ENCODE measurements around the gene METTL5. TPM values are rescaled to one million over a fixed set of nuclear protein-coding genes. Genes with fewer than 3 reads are reported as not detected.
"Not testable (repeated sequence)": the region's sequence is repeated elsewhere in the genome, so short reads cannot be mapped to it uniquely, and the experiment has no call there.

METTL5 gene
- total RNA-seq, 1 experiment from 2014 or later = 97.3 TPM

DNA sequence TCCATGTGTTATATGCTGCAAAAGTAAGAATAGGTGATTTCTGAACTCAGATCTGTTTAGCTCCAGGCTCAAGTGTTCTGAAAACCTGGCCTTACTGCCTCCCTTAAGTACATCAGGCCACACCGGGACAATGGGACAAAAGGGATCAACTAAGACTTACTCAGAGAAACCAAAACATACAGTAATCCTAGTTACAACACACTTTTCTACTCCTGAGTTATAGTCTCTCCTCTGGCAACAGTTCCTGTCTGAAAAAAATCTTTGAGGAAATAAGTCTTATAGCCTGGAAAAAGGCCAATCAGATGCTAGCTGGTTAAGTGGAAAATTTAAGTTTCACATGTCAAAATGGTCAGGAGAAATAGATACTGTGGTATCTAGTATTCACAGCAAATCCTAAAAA is 5.6 kb downstream of the METTL5 start:
- Histone ChIP-seq H3K4me1 (ENCODE audit: insufficient read depth, low read length, poor library complexity, severe bottlenecking) (peaks cover 9% of the 10 kb centered on the region), H3K27ac (ENCODE audit: low read depth, low read length, poor library complexity, severe bottlenecking) (peak overlapping the region; percentile 29), H3K36me3 (ENCODE audit: insufficient read depth, low read length, poor library complexity, severe bottlenecking) (peaks cover 48% of the 10 kb centered on the region), H3K9me3 (ENCODE audit: low read depth, low read length, poor library complexity, severe bottlenecking) (no peaks in the 10 kb centered on the region), H3K4me3 (ENCODE audit: low read depth, low read length, poor library complexity, severe bottlenecking) (no peak overlapping the region), H3K27me3 (replicated peaks; ENCODE audit: insufficient read depth, low read depth, low read length, poor library complexity) (no peaks in the 10 kb centered on the region)
- no peak for TF ChIP-seq EZH2 (IDR thresholded peaks at IDR 0.05; ENCODE audit: borderline replicate concordance, low read depth, low read length, poor library complexity, severe bottlenecking)
- TF ChIP-seq, protein P1, sequence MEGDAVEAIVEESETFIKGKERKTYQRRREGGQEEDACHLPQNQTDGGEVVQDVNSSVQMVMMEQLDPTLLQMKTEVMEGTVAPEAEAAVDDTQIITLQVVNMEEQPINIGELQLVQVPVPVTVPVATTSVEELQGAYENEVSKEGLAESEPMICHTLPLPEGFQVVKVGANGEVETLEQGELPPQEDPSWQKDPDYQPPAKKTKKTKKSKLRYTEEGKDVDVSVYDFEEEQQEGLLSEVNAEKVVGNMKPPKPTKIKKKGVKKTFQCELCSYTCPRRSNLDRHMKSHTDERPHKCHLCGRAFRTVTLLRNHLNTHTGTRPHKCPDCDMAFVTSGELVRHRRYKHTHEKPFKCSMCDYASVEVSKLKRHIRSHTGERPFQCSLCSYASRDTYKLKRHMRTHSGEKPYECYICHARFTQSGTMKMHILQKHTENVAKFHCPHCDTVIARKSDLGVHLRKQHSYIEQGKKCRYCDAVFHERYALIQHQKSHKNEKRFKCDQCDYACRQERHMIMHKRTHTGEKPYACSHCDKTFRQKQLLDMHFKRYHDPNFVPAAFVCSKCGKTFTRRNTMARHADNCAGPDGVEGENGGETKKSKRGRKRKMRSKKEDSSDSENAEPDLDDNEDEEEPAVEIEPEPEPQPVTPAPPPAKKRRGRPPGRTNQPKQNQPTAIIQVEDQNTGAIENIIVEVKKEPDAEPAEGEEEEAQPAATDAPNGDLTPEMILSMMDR (conservative IDR thresholded peaks at IDR 0.05; ENCODE audit: low read depth, low read length) = no peak
- peak; percentile 11 for DNase-seq (ENCODE audit: low spot score)
- intact Hi-C loops (cut with micrococcal nuclease; ENCODE audit: unreplicated experiment) = no loop called here
- ChIA-PET CTCF (no interaction called here), POLR2A (ENCODE audit: low non-redundant PET) (no interaction called here)
- no TSS peak for BruUV-seq (replicated peaks)

DNA sequence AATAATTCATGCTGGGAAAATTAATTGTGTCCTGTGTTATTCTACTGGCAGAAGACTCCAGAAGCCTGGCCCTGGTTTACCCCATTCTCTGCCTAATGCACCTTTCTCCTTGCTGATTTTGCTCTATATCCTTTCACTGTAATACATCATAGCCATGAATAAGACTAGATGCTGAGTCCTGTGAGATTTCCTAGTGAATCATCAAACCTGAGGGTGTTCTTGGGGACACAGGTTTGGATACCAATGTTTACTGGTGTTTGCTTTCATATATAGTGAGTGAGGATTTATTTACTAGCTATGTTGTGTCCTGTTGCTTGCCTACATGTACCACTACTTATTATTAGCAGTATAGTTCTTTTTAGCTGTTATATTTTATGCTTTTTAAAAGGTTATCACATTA is 6.5 kb downstream of the METTL5 start:
- no peak for DNase-seq (ENCODE audit: low spot score)
- intact Hi-C loops (cut with micrococcal nuclease; ENCODE audit: unreplicated experiment) = no loop called here
- ChIA-PET POLR2A (ENCODE audit: low non-redundant PET) (no interaction called here), CTCF (no interaction called here)
- Histone ChIP-seq H3K27ac (ENCODE audit: low read depth, low read length, poor library complexity, severe bottlenecking) (no peak overlapping the region), H3K36me3 (ENCODE audit: insufficient read depth, low read length, poor library complexity, severe bottlenecking) (peaks cover 57% of the 10 kb centered on the region), H3K4me3 (ENCODE audit: low read depth, low read length, poor library complexity, severe bottlenecking) (no peak overlapping the region), H3K27me3 (replicated peaks; ENCODE audit: insufficient read depth, low read depth, low read length, poor library complexity) (no peaks in the 10 kb centered on the region), H3K9me3 (ENCODE audit: low read depth, low read length, poor library complexity, severe bottlenecking) (no peaks in the 10 kb centered on the region), H3K4me1 (ENCODE audit: insufficient read depth, low read length, poor library complexity, severe bottlenecking) (peaks cover 1% of the 10 kb centered on the region)
- TF ChIP-seq, protein P1 (conservative IDR thresholded peaks at IDR 0.05; ENCODE audit: low read depth, low read length) = no peak
- no peak for TF ChIP-seq EZH2 (IDR thresholded peaks at IDR 0.05; ENCODE audit: borderline replicate concordance, low read depth, low read length, poor library complexity, severe bottlenecking)
- BruUV-seq (replicated peaks) = no TSS peak

DNA sequence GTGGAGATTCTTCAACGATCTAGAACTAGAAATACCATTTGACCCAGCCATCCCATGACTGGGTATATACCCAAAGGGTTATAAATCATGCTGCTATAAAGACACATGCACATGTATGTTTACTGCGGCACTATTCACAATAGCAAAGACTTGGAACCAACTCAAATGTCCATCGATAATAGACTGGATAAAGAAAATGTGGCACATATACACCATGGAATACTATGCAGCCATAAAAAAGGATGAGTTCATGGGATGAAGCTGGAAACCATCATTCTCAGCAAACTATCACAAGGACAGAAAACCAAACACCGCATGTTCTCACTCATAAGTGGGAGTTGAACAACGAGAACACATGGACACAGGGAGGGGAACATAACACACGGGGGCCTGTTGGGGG is 7.3 kb downstream of the METTL5 start:
- H3K9me3 ChIP-seq (ENCODE audit: low read depth, low read length, poor library complexity, severe bottlenecking); intact Hi-C loops (cut with micrococcal nuclease; ENCODE audit: unreplicated experiment); H3K27me3 ChIP-seq (replicated peaks; ENCODE audit: insufficient read depth, low read depth, low read length, poor library complexity); POLR2A ChIA-PET (ENCODE audit: low non-redundant PET); CTCF ChIA-PET; H3K4me1 ChIP-seq (ENCODE audit: insufficient read depth, low read length, poor library complexity, severe bottlenecking); BruUV-seq (replicated peaks); DNase-seq (ENCODE audit: low spot score); H3K27ac ChIP-seq (ENCODE audit: low read depth, low read length, poor library complexity, severe bottlenecking); H3K4me3 ChIP-seq (ENCODE audit: low read depth, low read length, poor library complexity, severe bottlenecking): not testable (repeated sequence)
- peaks cover 66% of the 10 kb centered on the region for H3K36me3 ChIP-seq (ENCODE audit: insufficient read depth, low read length, poor library complexity, severe bottlenecking)

DNA sequence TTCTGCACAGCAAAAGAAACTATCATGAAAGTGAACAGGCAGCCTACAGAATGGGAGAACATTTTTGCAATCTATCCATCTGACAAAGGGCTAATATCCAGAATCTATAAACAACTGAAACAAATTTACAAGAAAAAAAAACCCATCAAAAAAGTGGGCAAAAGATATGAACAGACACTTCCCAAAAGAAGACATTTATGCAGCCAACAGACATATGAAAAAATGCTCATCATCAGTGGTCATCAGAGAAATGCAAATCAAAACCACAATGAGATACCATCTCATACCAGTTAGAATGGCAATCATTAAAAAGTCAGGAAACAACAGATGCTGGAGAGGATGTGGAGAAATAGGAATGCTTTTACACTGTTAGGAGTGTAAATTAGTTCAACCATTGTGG is 7.7 kb downstream of the METTL5 start:
- POLR2A ChIA-PET (ENCODE audit: low non-redundant PET); intact Hi-C loops (cut with micrococcal nuclease; ENCODE audit: unreplicated experiment); H3K9me3 ChIP-seq (ENCODE audit: low read depth, low read length, poor library complexity, severe bottlenecking); DNase-seq (ENCODE audit: low spot score); H3K27ac ChIP-seq (ENCODE audit: low read depth, low read length, poor library complexity, severe bottlenecking); H3K27me3 ChIP-seq (replicated peaks; ENCODE audit: insufficient read depth, low read depth, low read length, poor library complexity); H3K4me1 ChIP-seq (ENCODE audit: insufficient read depth, low read length, poor library complexity, severe bottlenecking); CTCF ChIA-PET; BruUV-seq (replicated peaks); H3K4me3 ChIP-seq (ENCODE audit: low read depth, low read length, poor library complexity, severe bottlenecking): not testable (repeated sequence)
- peaks cover 70% of the 10 kb centered on the region for H3K36me3 ChIP-seq (ENCODE audit: insufficient read depth, low read length, poor library complexity, severe bottlenecking)

Measured in A673 (cell line).